K562 (cell line): ENCODE data around the gene APOO. TPM values are rescaled to one million over a fixed set of nuclear protein-coding genes. Genes with fewer than 3 reads are reported as not detected.

Source experiments
- ATAC-seq: fragments of 200-7000 bp; cut with Tn5 transposase; 3 replicates; pipeline ENCODE4 v1.9.1; 2020; ENCODE audit warnings: moderate library complexity
- BruUV-seq: library from RNA; stranded (reverse); fragments of 400-500 nt; replicated peaks from 2 replicates; lab custom pipeline; 2021; lab: Mats Ljungman, UMichigan
- CTCF ChIA-PET: fragments of 300-600 bp; formaldehyde crosslinking; extraction: SDS; loops from one replicate; lab custom pipeline; 2021; ENCODE audit warnings: low intra/inter-chr PET ratio; lab: Yijun Ruan, JAX
- POLR2A ChIA-PET: fragments of 300-600, 350-650 bp; sonication (Branson Sonifier 250); formaldehyde crosslinking; extraction: SDS; loops from one replicate; lab custom pipeline; 2021; ENCODE audit warnings: antibody characterized with exemption, inconsistent platforms; lab: Yijun Ruan, JAX
- DNase-seq, 4 experiments: peaks; one replicate each; pipeline versions ENCODE4 v3.0.0 to v3.0.0-alpha.2; 2011 to 2018; ENCODE audit warnings: low spot score in 3 of 4, mixed read lengths in 3 of 4; ENCODE audit errors: extremely low read depth in 1 of 4
- FAIRE-seq: peaks from 2 replicates; lab custom pipeline; 2011; peaks lifted over from hg19 to GRCh38; lab: Jason Lieb, UNC
- H2AFZ ChIP-seq: 2 replicates; pipeline ENCODE4 v1.6.0; 2011; ENCODE audit warnings: low read depth, low read length, control low read depth, inconsistent platforms
- H3K27ac ChIP-seq: fragments of 200-600 bp; 3 replicates; pipeline ENCODE4 v1.8.0; 2011; ENCODE audit warnings: low read depth, mild to moderate bottlenecking, control low read depth, inconsistent platforms, low read length, moderate library complexity, mixed read lengths; ENCODE audit errors: extremely low read depth
- H3K27me3 ChIP-seq, 2 experiments: fragments of 300-600 bp in 1 of 2; 2 replicates in 1 of 2; 3 replicates in 1 of 2; pipeline versions ENCODE4 v1.6.0 to v1.8.0; 2011; ENCODE audit warnings: inconsistent platforms in 2 of 2, low read length in 2 of 2, mild to moderate bottlenecking in 1 of 2, mixed read lengths in 1 of 2, moderate library complexity in 1 of 2; ENCODE audit not compliant: control insufficient read depth in 2 of 2, insufficient read depth in 2 of 2
- H3K36me3 ChIP-seq: fragments of 300-600 bp; 3 replicates; pipeline ENCODE4 v1.8.0; 2011; ENCODE audit warnings: mild to moderate bottlenecking, low read length, inconsistent platforms; ENCODE audit not compliant: control insufficient read depth, insufficient read depth
- H3K4me1 ChIP-seq, 2 experiments: fragments of 200-600 bp in 1 of 2; replicated peaks in 1 of 2; 2 replicates in 1 of 2; 3 replicates in 1 of 2; pipeline versions ENCODE4 v1.5.1 to v1.8.0; 2011; ENCODE audit warnings: inconsistent platforms in 2 of 2, low read length in 2 of 2, mild to moderate bottlenecking in 1 of 2, mixed read lengths in 1 of 2, moderate library complexity in 1 of 2; ENCODE audit not compliant: control insufficient read depth in 2 of 2, insufficient read depth in 2 of 2
- H3K4me2 ChIP-seq: 2 replicates; pipeline ENCODE4 v1.6.1; 2011; ENCODE audit warnings: low read length, control low read depth, inconsistent platforms, mixed read lengths; ENCODE audit not compliant: insufficient read depth
- H3K4me3 ChIP-seq: fragments of 200-600 bp; sonication (generic), shearing (Covaris generic); 2 replicates; pipeline ENCODE4 v1.5.1; 2016; ENCODE audit warnings: control low read depth, inconsistent platforms
- H3K79me2 ChIP-seq: fragments of 200-600 bp; 3 replicates; pipeline ENCODE4 v1.8.0; 2011; ENCODE audit warnings: low read length, inconsistent platforms; ENCODE audit not compliant: control insufficient read depth, insufficient read depth
- H3K9ac ChIP-seq, 2 experiments: 2 replicates each; pipeline versions ENCODE4 v1.6.0 to v1.6.1; 2011; ENCODE audit warnings: low read depth in 2 of 2, low read length in 2 of 2, control low read depth in 1 of 2, inconsistent platforms in 1 of 2, mild to moderate bottlenecking in 1 of 2, mixed read lengths in 1 of 2; ENCODE audit not compliant: insufficient read depth in 1 of 2
- H3K9me1 ChIP-seq: one replicate; pipeline ENCODE4 v1.6.0; 2011; ENCODE audit warnings: inconsistent platforms, mild to moderate bottlenecking, low read length, moderate library complexity; ENCODE audit not compliant: control insufficient read depth, insufficient read depth
- H3K9me3 ChIP-seq: replicated peaks from 2 replicates; pipeline ENCODE4 v1.5.1; 2011; ENCODE audit warnings: low read depth, low read length, inconsistent platforms; ENCODE audit not compliant: control insufficient read depth, insufficient read depth
- H4K20me1 ChIP-seq: replicated peaks from 2 replicates; pipeline ENCODE4 v1.6.1; 2011; ENCODE audit warnings: low read length, inconsistent platforms, mixed read lengths; ENCODE audit not compliant: control insufficient read depth, insufficient read depth
- ETV6 ChIP-seq, 3 experiments: fragments of 150-350 bp in 1 of 3; sonication (generic) in 1 of 3; formaldehyde crosslinking in 1 of 3; IDR thresholded peaks; 2 replicates each; pipeline versions ENCODE4 v1.6.1 to v1.8.0; 2014 to 2022; ENCODE audit warnings: borderline replicate concordance in 2 of 3, low read depth in 2 of 3, antibody characterized with exemption in 1 of 3, low read length in 1 of 3, mild to moderate bottlenecking in 1 of 3, missing genetic modification reagents in 1 of 3
- PHB ChIP-seq: fragments of 250-450 bp; sonication (Bioruptor Pico); IDR thresholded peaks from 2 replicates; pipeline ENCODE4 v1.5.0; 2021
- PML ChIP-seq: IDR thresholded peaks from 2 replicates; pipeline ENCODE4 v1.6.1; 2012; ENCODE audit warnings: low read length, inconsistent platforms
- SMAD4 ChIP-seq: fragments of 250-450 bp; sonication (Bioruptor Pico); conservative IDR thresholded peaks from 2 replicates; pipeline ENCODE4 v1.8.0; 2021; ENCODE audit warnings: inconsistent platforms, mild to moderate bottlenecking, moderate library complexity
- TRIM28 ChIP-seq: fragments of 450-650 bp; IDR thresholded peaks from 2 replicates; pipeline ENCODE4 v1.6.1; 2017
- whole genome bisulfite sequencing: fragments of 100-300 bp; shearing (Covaris generic); methylation state at CpG from one replicate; pipeline ENCODE4 v1.1.6; 2016; ENCODE audit warnings: low coverage, mixed read lengths; ENCODE audit not compliant: insufficient coverage; ENCODE audit errors: missing lambda C conversion rate; 5-methylcytosine and 5-hydroxymethylcytosine counted together
- in situ Hi-C: fragments of 300-500 bp; cut with MboI; formaldehyde crosslinking; loops from 4 replicates; pipeline ENCODE4 v1.15.0; 2018; ENCODE audit warnings: inconsistent platforms, mixed read lengths
- intact Hi-C: fragments of 100-400 bp; cut with micrococcal nuclease; formaldehyde crosslinking; loops from 2 replicates; pipeline ENCODE4 v1.14.2; 2022
- polyA plus RNA-seq, 8 experiments: library from polyadenylated mRNA; depleted of rRNA in 4 of 8; stranded (reverse) in 5 of 8; unstranded in 3 of 8; fragments of >200 nt; fragmentation: Nextera tagmentation in 2 of 8; fragmentation: Illumina TruSeq in 1 of 8; extraction: Ambion mirVana in 2 of 8; extraction: Trizol in 1 of 8; gene quantifications; 2 replicates each; pipeline versions ENCODE4 v1.2.1 to v1.2.3, GENCODE V29; 2011 to 2014; ENCODE audit warnings: inconsistent platforms in 1 of 8, missing spikeins in 1 of 8
- total RNA-seq, 7 experiments: library from RNA; depleted of rRNA in 6 of 7; stranded (reverse); fragments of >200 nt in 6 of 7; fragmentation: Illumina TruSeq in 2 of 7; extraction: Trizol in 2 of 7; gene quantifications; 2 replicates each; pipeline versions ENCODE4 v1.2.1 to v1.2.3, GENCODE V29; 2011 to 2021; ENCODE audit warnings: low replicate concordance in 1 of 7
- TF ChIP-seq, protein P1 (sequence below): fragments of 450-650 bp; IDR thresholded peaks from 2 replicates; pipeline ENCODE4 v1.6.1; 2016; ENCODE audit warnings: mild to moderate bottlenecking, moderate library complexity
- TF ChIP-seq, protein P2 (sequence below): fragments of 250-450 bp; sonication (Bioruptor Pico); IDR thresholded peaks from 2 replicates; pipeline ENCODE4 v1.4.0; 2020; ENCODE audit warnings: mild to moderate bottlenecking, moderate library complexity

APOO gene
- total and polyA plus RNA-seq, 9 of the 15 experiments (the other 6 are each of a cell fraction or from before 2014, with no cell fraction given), result 37.3 to 76.4 (median 60.8) TPM

- Histone ChIP-seq H4K20me1 (no peaks in the 10 kb centered on the region), H3K79me2 (no peaks in the 10 kb centered on the region), H3K27ac (no peak overlapping the region), H3K4me3 (no peak overlapping the region), H3K9me1 (no peaks in the 10 kb centered on the region), H3K27me3 (no peaks in the 10 kb centered on the region), H3K9ac (no peak overlapping the region), H3K4me1 (no peaks in the 10 kb centered on the region; a peak in 1 of 5 replicates), H3K36me3 (no peaks in the 10 kb centered on the region), H3K9me3 (no peaks in the 10 kb centered on the region), H2AFZ (no peak overlapping the region), H3K4me2 (no peak overlapping the region)
- no peak for FAIRE-seq
- intact Hi-C loops, result no loop called here
- no TSS peak for BruUV-seq
- CTCF ChIA-PET, result no interaction called here
- POLR2A ChIA-PET, result no interaction called here
- ATAC-seq, result no peak
- WGBS, result 0% methylated on average over 1 of the region's 1 CpG
- no peak for DNase-seq
- in situ Hi-C loops, result loop anchor here (10.0 kb wide), 1 partner anchor 326 kb away; no protein-coding TSS in a partner anchor
- TF ChIP-seq PML (no peak), TRIM28 (0 out of 2 replicates have a peak, but pooled peaks have one; percentile 22), PHB (CRISPR knock-in tag) (no peak), SMAD4 (no peak), ETV6 (IDR thresholded peaks at IDR 0.05; ENCODE audit: borderline replicate concordance in 1 of 2, low read depth in 2 of 2, low read length in 1 of 2) (no peak), ETV6 (CRISPR knock-in tag; IDR thresholded peaks at IDR 0.05; ENCODE audit: borderline replicate concordance) (no peak)
- TF ChIP-seq, protein P1, sequence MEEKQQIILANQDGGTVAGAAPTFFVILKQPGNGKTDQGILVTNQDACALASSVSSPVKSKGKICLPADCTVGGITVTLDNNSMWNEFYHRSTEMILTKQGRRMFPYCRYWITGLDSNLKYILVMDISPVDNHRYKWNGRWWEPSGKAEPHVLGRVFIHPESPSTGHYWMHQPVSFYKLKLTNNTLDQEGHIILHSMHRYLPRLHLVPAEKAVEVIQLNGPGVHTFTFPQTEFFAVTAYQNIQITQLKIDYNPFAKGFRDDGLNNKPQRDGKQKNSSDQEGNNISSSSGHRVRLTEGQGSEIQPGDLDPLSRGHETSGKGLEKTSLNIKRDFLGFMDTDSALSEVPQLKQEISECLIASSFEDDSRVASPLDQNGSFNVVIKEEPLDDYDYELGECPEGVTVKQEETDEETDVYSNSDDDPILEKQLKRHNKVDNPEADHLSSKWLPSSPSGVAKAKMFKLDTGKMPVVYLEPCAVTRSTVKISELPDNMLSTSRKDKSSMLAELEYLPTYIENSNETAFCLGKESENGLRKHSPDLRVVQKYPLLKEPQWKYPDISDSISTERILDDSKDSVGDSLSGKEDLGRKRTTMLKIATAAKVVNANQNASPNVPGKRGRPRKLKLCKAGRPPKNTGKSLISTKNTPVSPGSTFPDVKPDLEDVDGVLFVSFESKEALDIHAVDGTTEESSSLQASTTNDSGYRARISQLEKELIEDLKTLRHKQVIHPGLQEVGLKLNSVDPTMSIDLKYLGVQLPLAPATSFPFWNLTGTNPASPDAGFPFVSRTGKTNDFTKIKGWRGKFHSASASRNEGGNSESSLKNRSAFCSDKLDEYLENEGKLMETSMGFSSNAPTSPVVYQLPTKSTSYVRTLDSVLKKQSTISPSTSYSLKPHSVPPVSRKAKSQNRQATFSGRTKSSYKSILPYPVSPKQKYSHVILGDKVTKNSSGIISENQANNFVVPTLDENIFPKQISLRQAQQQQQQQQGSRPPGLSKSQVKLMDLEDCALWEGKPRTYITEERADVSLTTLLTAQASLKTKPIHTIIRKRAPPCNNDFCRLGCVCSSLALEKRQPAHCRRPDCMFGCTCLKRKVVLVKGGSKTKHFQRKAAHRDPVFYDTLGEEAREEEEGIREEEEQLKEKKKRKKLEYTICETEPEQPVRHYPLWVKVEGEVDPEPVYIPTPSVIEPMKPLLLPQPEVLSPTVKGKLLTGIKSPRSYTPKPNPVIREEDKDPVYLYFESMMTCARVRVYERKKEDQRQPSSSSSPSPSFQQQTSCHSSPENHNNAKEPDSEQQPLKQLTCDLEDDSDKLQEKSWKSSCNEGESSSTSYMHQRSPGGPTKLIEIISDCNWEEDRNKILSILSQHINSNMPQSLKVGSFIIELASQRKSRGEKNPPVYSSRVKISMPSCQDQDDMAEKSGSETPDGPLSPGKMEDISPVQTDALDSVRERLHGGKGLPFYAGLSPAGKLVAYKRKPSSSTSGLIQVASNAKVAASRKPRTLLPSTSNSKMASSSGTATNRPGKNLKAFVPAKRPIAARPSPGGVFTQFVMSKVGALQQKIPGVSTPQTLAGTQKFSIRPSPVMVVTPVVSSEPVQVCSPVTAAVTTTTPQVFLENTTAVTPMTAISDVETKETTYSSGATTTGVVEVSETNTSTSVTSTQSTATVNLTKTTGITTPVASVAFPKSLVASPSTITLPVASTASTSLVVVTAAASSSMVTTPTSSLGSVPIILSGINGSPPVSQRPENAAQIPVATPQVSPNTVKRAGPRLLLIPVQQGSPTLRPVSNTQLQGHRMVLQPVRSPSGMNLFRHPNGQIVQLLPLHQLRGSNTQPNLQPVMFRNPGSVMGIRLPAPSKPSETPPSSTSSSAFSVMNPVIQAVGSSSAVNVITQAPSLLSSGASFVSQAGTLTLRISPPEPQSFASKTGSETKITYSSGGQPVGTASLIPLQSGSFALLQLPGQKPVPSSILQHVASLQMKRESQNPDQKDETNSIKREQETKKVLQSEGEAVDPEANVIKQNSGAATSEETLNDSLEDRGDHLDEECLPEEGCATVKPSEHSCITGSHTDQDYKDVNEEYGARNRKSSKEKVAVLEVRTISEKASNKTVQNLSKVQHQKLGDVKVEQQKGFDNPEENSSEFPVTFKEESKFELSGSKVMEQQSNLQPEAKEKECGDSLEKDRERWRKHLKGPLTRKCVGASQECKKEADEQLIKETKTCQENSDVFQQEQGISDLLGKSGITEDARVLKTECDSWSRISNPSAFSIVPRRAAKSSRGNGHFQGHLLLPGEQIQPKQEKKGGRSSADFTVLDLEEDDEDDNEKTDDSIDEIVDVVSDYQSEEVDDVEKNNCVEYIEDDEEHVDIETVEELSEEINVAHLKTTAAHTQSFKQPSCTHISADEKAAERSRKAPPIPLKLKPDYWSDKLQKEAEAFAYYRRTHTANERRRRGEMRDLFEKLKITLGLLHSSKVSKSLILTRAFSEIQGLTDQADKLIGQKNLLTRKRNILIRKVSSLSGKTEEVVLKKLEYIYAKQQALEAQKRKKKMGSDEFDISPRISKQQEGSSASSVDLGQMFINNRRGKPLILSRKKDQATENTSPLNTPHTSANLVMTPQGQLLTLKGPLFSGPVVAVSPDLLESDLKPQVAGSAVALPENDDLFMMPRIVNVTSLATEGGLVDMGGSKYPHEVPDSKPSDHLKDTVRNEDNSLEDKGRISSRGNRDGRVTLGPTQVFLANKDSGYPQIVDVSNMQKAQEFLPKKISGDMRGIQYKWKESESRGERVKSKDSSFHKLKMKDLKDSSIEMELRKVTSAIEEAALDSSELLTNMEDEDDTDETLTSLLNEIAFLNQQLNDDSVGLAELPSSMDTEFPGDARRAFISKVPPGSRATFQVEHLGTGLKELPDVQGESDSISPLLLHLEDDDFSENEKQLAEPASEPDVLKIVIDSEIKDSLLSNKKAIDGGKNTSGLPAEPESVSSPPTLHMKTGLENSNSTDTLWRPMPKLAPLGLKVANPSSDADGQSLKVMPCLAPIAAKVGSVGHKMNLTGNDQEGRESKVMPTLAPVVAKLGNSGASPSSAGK, result no peak
- TF ChIP-seq, protein P2, sequence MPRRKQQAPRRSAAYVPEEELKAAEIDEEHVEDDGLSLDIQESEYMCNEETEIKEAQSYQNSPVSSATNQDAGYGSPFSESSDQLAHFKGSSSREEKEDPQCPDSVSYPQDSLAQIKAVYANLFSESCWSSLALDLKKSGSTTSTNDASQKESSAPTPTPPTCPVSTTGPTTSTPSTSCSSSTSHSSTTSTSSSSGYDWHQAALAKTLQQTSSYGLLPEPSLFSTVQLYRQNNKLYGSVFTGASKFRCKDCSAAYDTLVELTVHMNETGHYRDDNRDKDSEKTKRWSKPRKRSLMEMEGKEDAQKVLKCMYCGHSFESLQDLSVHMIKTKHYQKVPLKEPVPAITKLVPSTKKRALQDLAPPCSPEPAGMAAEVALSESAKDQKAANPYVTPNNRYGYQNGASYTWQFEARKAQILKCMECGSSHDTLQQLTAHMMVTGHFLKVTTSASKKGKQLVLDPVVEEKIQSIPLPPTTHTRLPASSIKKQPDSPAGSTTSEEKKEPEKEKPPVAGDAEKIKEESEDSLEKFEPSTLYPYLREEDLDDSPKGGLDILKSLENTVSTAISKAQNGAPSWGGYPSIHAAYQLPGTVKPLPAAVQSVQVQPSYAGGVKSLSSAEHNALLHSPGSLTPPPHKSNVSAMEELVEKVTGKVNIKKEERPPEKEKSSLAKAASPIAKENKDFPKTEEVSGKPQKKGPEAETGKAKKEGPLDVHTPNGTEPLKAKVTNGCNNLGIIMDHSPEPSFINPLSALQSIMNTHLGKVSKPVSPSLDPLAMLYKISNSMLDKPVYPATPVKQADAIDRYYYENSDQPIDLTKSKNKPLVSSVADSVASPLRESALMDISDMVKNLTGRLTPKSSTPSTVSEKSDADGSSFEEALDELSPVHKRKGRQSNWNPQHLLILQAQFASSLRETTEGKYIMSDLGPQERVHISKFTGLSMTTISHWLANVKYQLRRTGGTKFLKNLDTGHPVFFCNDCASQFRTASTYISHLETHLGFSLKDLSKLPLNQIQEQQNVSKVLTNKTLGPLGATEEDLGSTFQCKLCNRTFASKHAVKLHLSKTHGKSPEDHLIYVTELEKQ, result no peak
Measured at GRCh38 chrX:23919148-23919547, 11.4 kb upstream of the APOO start.
